PC-3 (cell line): Measurements from ENCODE around the gene PCK2. TPM values are rescaled to one million over a fixed set of nuclear protein-coding genes. Genes with fewer than 3 reads are reported as not detected.

Experiments used
- ATAC-seq: fragments of 200-7000 bp; cut with Tn5 transposase; 2 replicates; pipeline ENCODE4 v1.9.1; 2020; ENCODE audit warnings: mild to moderate bottlenecking, moderate library complexity
- BruUV-seq: library from RNA; stranded (reverse); fragments of 400-500 nt; replicated peaks from 2 replicates; lab custom pipeline; 2021; lab: Mats Ljungman, UMichigan
- CTCF ChIA-PET: fragments of 300-600 bp; sonication (Branson Sonifier 250); formaldehyde crosslinking; loops from one replicate; lab custom pipeline; 2022; ENCODE audit warnings: antibody characterized with exemption; lab: Charles Lee
- POLR2A ChIA-PET: fragments of 300-600 bp; sonication (Branson Sonifier 250); formaldehyde crosslinking; loops from one replicate; lab custom pipeline; 2022; ENCODE audit warnings: antibody characterized with exemption; ENCODE audit not compliant: unreplicated experiment; lab: Charles Lee
- DNase-seq: peaks from one replicate; pipeline ENCODE4 v3.0.0-alpha.2; 2015
- H2AFZ ChIP-seq: fragments of 300-600 bp; sonication (generic); 2 replicates; pipeline ENCODE4 v1.6.0; 2016; ENCODE audit warnings: antibody characterized with exemption, low read length
- H3F3A ChIP-seq: fragments of 300-600 bp; sonication (generic); one replicate; pipeline ENCODE4 v1.6.0; 2017; ENCODE audit warnings: antibody characterized with exemption, low read length, control low read depth, mild to moderate bottlenecking; ENCODE audit not compliant: unreplicated experiment
- H3K27ac ChIP-seq: fragments of 300-600 bp; sonication (generic); 2 replicates; pipeline ENCODE4 v1.5.1; 2016; ENCODE audit warnings: mild to moderate bottlenecking, low read length
- H3K27me3 ChIP-seq: fragments of 300-600 bp; sonication (generic); 2 replicates; pipeline ENCODE4 v1.6.1; 2016; ENCODE audit warnings: low read length, mixed read lengths
- H3K36me3 ChIP-seq: fragments of 300-600 bp; sonication (generic); 2 replicates; pipeline ENCODE4 v1.6.1; 2016; ENCODE audit warnings: low read depth, mixed run types, low read length, mixed read lengths
- H3K4me1 ChIP-seq: fragments of 300-600 bp; sonication (generic); 2 replicates; pipeline ENCODE4 v1.5.1; 2016; ENCODE audit warnings: low read length; ENCODE audit not compliant: insufficient read depth
- H3K4me2 ChIP-seq: fragments of 300-600 bp; sonication (generic); 2 replicates; pipeline ENCODE4 v1.6.0; 2016; ENCODE audit warnings: low read length
- H3K4me3 ChIP-seq: fragments of 300-600 bp; sonication (generic); 2 replicates; pipeline ENCODE4 v1.5.1; 2016; ENCODE audit warnings: mild to moderate bottlenecking, low read length, mixed read lengths
- H3K79me2 ChIP-seq: fragments of 300-600 bp; sonication (generic); 2 replicates; pipeline ENCODE4 v1.6.1; 2017; ENCODE audit warnings: low read length, mixed read lengths
- H3K9ac ChIP-seq: fragments of 300-600 bp; sonication (generic); 2 replicates; pipeline ENCODE4 v1.6.0; 2016; ENCODE audit warnings: mild to moderate bottlenecking, low read length
- H3K9me2 ChIP-seq: fragments of 300-600 bp; sonication (generic); replicated peaks from 2 replicates; pipeline ENCODE4 v1.6.1; 2016; ENCODE audit warnings: mixed run types, low read length, mixed read lengths
- H3K9me3 ChIP-seq: fragments of 300-600 bp; sonication (generic); 2 replicates; pipeline ENCODE4 v1.6.1; 2016; ENCODE audit warnings: low read length, mixed read lengths
- H4K20me1 ChIP-seq: fragments of 300-600 bp; sonication (generic); 2 replicates; pipeline ENCODE4 v1.6.1; 2016; ENCODE audit warnings: low read length, mixed read lengths
- CTCF ChIP-seq: fragments of 300-600 bp; sonication (generic); conservative IDR thresholded peaks from 2 replicates; pipeline ENCODE4 v1.5.1; 2017; ENCODE audit warnings: antibody characterized with exemption, low read depth, mild to moderate bottlenecking, low read length
- EZH2 ChIP-seq: fragments of 300-600 bp; sonication (generic); IDR thresholded peaks from one replicate; pipeline ENCODE4 v1.6.1; 2017; ENCODE audit warnings: antibody characterized with exemption, mild to moderate bottlenecking, low read length; ENCODE audit not compliant: unreplicated experiment
- EZH2phosphoT487 ChIP-seq: fragments of 300-600 bp; sonication (generic); IDR thresholded peaks from 2 replicates; pipeline ENCODE4 v1.6.1; 2018; ENCODE audit warnings: mild to moderate bottlenecking, antibody characterized with exemption, low read length, borderline replicate concordance
- intact Hi-C: fragments of 100-400 bp; cut with micrococcal nuclease; formaldehyde crosslinking; loops from 2 replicates; pipeline ENCODE4 v1.9.0; 2023
- total RNA-seq: library from RNA; depleted of rRNA; stranded (reverse); fragments of >200 nt; gene quantifications from 2 replicates; pipeline ENCODE4 v1.2.3, GENCODE V29; 2014

PCK2 gene
- total RNA-seq, 1 experiment from 2014 or later: 11.6 TPM

- intact Hi-C loops: no loop called here
- TF ChIP-seq EZH2: no peak
- TF ChIP-seq EZH2phosphoT487: no peak
- no peak for TF ChIP-seq CTCF
- H3K9ac ChIP-seq: no peak overlapping the region
- DNase-seq (no peak), ATAC-seq (no peak)
- ChIA-PET POLR2A (no interaction called here), CTCF (no interaction called here)
- H3K27me3 ChIP-seq: no peaks in the 10 kb centered on the region
- no peaks in the 10 kb centered on the region for H3F3A ChIP-seq
- no peaks in the 10 kb centered on the region for H3K9me3 ChIP-seq
- H3K79me2 ChIP-seq: peaks cover 38% of the 10 kb centered on the region
- no peak overlapping the region for H2AFZ ChIP-seq
- no peak overlapping the region for H3K4me3 ChIP-seq
- H4K20me1 ChIP-seq: no peaks in the 10 kb centered on the region
- no peaks in the 10 kb centered on the region for H3K9me2 ChIP-seq
- peaks cover 26% of the 10 kb centered on the region for H3K4me1 ChIP-seq
- H3K4me2 ChIP-seq: 0 out of 2 replicates have a peak overlapping the region, but pooled peaks have one; percentile 92
- no peak overlapping the region for H3K27ac ChIP-seq
- no TSS peak for BruUV-seq
- peaks cover 17% of the 10 kb centered on the region; the same call in 1 of the 2 replicates for H3K36me3 ChIP-seq
These were observed 44.5 kb downstream of the PCK2 start for GRCh38 chr14:24138396-24139271.

- Histone ChIP-seq H3K4me1 (peaks cover 26% of the 10 kb centered on the region), H3K36me3 (peaks cover 19% of the 10 kb centered on the region; the same call in 1 of the 2 replicates), H2AFZ (no peak overlapping the region), H3K27me3 (no peaks in the 10 kb centered on the region), H3K79me2 (peaks cover 40% of the 10 kb centered on the region), H3K4me2 (peak overlapping the region; percentile 92), H3K27ac (no peak overlapping the region), H3K9ac (peak overlapping the region; percentile 75; the same call in 1 of the 2 replicates), H3K9me3 (no peaks in the 10 kb centered on the region), H3F3A (no peaks in the 10 kb centered on the region), H3K4me3 (peak overlapping the region; percentile 91), H3K9me2 (no peaks in the 10 kb centered on the region), H4K20me1 (no peaks in the 10 kb centered on the region)
- intact Hi-C loops: no loop called here
- no peak for TF ChIP-seq EZH2
- TF ChIP-seq EZH2phosphoT487: no peak
- no peak; the same call in 1 of the 2 replicates for TF ChIP-seq CTCF
- ChIA-PET CTCF (no interaction called here), POLR2A (interaction anchor here (0.6 kb wide), 1 partner anchor 10 kb away, joined by 4 read pairs; no protein-coding TSS in a partner anchor)
- ATAC-seq: no peak
- BruUV-seq: TSS peak; percentile 9
- peak; percentile 35 for DNase-seq
These were observed 45.3 kb downstream of the PCK2 start for GRCh38 chr14:24139272-24139934.
